GM12873 (cell line): ENCODE measurements around the gene IDI2.

Experiments
- TF ChIP-seq, protein P1 (sequence below): IDR thresholded peaks from 2 replicates; pipeline ENCODE4 v1.5.1; 2012; ENCODE audit warnings: low read depth, mild to moderate bottlenecking, moderate library complexity, low read length, control low read depth; ENCODE audit not compliant: insufficient read depth; ENCODE audit errors: missing control alignments

The IDI2 gene

DNA sequence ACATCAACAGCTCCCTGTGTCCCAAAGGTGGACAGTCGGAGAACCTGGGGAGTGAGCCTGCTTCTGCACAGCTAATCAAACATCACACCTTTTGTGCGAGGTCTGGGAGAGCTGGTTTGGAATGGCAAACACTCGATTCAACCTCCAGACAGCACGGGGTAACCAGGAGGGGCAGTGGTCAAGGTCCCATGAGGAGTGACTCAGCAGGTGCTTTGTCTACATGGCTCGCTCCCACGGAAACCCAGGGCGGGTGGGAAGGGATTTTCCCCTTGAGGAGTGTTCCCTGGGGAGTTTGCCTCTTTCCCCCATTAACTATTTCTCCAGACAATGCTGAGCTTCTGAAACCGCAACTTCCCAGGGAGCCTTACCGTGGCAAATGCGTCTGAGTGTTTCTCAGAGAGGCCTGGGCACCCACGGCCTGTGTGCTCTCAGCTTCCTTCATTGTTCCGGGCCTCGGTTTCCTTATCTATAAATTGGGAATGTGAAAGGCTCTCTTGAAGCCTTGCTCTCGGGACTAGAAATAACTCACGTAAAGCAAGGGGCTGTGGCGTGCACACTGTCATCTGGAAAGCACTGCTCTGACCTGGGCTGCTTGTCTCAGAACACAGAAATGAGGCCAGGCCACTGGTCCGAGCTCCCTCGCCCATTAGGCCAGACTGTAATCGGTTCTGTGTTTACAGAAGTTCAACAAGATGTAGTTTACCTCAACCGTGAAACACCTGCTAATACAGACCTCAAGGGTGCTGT, 51.4 kb downstream of the IDI2 start:
- TF ChIP-seq, protein P1, sequence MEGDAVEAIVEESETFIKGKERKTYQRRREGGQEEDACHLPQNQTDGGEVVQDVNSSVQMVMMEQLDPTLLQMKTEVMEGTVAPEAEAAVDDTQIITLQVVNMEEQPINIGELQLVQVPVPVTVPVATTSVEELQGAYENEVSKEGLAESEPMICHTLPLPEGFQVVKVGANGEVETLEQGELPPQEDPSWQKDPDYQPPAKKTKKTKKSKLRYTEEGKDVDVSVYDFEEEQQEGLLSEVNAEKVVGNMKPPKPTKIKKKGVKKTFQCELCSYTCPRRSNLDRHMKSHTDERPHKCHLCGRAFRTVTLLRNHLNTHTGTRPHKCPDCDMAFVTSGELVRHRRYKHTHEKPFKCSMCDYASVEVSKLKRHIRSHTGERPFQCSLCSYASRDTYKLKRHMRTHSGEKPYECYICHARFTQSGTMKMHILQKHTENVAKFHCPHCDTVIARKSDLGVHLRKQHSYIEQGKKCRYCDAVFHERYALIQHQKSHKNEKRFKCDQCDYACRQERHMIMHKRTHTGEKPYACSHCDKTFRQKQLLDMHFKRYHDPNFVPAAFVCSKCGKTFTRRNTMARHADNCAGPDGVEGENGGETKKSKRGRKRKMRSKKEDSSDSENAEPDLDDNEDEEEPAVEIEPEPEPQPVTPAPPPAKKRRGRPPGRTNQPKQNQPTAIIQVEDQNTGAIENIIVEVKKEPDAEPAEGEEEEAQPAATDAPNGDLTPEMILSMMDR = no peak

DNA sequence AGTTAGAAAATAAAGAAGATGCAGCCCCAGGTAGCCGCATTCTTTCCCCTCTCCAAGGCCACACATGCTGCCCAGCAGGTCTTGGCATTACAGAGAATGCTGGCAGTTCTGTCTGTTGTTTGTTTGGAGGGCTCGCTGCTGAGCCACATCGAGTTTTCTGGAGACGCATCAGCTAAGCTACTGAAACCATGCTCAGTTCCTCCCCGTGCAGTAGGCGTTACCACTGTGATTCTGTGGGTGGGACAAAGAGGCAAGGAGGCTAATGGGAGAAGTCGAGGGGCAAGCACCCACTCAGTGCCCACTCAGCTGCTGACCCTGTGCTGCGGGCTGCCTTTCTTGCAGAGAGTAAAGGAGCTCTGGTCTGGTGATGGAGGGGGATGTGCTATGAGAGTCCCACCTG, 52.9 kb downstream of the IDI2 start:
- TF ChIP-seq, protein P1 = no peak

DNA sequence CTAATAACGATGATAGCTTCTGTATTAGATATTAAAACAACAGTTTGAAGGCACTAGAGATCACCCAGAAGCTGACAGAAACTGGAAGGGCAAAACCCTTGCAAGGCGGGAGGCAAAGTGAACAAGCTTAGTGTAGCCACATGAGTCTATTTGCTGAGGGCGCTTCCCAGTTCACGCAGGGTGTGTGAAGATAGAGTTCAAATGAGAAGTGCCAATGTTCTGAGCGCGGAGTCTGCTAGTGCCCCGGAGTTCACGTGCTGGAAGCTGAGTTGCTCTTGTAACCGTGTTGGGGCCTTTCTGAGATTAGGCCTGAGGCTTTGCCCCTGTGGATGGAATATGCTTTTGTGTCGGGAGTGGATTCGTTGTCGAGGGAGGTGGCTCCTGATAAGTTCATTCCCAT, 54.0 kb downstream of the IDI2 start:
- TF ChIP-seq, protein P1 = no peak

DNA sequence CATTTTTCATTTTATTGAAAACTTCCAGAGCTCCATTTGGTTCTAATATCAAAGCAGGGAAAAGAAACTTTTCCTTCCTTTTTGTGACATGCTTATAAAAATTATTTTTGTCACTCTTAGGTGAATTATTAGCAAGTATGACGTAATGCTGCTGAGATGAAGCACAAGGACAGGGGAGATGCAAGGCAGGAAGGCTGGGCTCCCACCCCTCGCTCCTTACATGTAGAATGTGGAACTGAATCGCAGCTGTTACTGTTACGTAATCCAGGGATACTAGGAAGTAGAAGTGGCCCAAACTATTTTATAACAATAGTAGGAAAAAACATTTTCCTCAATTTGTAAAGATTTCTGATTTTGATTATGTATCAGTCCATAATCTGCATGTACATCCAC, 54.5 kb downstream of the IDI2 start:
- TF ChIP-seq, protein P1 = no peak

DNA sequence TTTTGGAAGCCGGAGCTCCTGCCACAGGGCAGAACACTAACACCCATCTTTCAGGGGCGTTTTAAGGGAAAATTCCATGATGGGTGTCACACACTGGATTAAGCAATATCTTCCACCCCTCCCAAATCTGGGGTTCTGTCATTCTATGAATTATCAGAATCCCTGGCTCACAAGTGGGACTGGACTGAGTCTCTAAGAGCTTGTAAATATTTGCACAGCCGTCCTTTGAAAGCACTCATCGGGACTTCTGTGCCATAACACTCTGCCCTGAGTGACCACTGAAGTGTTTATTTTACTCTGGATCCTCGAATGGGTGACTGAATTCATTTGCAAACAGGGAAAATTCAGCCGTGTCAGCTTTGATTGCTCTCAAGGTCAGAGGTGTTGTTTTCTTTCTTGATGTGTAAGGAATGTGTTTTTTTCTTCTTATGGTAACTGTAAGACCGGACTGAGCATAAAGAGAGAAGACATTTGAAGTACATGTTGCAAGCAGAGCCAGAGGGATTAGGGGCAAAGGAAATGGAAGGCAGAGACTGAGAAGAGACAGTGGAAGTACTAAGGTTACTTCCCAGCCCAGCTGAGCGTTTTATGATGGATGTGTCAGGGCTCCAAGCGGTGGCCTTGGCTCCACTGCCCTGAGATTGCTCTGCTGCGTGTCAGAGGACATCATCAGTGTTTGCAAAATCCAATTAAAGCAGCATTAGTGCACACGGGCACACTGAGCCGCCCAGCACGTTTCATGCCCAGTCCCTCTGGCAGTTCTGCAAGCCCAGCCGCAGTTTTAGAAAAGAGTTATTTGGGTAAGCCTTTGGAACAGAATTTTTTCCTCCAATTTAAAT, 55.1 kb downstream of the IDI2 start:
- TF ChIP-seq, protein P1 = no peak

DNA sequence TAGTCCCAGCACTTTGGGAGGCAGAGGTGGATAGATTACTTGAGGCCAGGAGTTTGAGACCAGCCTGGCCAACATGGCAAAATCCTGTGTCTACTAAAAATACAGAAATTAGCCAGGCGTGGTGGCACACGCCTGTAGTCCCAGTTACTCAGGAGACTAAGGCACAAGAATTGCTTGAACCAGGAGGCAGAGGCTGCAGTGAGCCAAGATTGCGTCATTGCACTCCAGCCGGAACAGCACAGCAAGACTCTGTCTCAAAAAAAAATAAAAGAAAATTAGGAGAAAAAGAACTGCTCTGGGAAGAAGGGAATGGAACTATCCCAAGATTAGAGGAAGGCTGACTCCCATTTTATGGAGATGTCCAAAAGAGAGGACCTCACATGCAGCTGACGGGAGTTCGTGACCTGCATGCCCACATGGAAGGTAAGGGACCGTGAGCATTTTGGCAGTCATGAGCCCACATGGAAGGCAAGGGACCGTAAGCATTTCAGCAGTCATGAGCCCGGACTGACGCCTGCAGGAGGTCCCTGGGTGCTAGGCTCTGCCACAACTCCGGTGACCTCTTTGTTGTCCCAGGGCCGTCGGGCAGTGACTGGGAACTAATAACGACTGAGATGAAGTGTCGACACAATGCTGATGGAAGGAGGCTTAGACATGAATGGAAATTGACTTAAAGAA, 56.0 kb downstream of the IDI2 start:
- TF ChIP-seq, protein P1 = no peak
